Measurements from ENCODE around the gene PTX4.

Gene PTX4

DNA sequence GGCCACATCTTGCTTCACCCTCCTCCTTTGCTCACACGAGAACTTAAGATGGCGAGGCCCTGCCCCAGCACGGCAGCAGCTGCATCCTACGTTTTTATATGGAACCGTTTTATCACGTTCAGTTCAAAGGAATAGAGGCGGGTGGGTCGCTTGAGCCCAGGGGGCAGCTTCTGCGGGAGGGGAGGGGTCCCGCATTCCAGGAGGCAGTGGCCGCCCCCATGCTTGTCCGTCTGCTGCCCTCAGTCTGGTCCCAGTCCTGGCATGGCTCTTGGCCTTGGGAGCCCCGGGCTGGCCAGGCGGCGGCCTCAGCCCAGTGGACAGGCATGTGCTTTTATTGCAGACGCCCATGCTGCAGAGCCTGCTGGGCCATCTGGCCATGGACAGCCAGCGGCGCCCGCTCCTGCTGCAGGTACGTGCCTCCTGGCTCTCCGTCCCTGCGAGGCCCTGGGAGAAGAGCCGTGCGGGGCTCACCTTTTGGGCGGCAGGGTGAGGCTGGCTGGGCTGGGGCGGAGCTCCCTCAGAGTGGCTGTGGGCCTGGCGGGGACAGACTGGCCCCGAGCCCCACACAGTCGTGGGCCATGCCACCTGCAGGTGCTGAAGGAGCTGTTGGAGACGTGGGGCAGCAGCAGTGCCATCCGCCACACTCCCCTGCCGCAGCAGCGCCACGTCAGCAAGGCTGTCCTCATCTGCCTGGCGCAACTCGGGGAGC is 11.2 kb upstream of the PTX4 start:
- DNase-seq = no peak

DNA sequence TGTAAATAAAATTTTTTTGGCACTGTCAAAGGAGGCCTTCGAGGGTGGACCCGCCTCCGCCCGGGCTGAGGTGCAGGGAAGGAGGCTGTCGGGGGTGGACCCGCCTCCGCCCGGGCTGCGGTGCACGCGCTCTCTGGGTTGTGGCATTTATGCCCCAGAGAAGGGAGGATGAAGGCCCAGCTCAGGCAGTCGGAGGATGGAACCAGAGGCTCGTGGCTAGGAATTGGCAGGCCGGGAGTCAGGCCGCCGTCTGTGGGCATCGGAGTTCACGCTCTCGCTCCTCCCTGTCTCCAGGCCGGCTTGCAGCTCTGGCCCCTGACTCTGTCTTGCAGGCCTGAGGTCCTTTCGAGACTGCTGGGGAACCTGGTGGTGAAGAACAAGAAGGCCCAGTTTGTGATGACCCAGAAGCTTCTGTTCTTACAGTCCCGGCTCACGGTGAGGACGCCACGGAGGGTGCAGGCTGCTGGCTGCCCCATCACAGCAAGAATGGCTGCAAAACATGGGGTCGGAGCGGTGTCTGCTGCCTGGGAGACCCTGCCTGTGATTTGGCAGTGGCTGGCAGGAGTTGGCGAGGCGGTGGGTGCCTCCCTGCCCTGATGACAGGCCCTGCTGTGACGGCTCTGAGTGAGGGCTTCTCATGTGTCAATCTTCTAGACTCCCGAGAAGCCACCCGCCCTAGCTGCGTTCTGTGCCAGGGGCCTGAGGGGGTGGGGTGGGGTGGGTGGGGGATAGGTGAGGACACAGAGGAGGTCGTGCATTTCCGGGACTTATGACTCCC is 10.3 kb upstream of the PTX4 start:
- DNase-seq = no peak

DNA sequence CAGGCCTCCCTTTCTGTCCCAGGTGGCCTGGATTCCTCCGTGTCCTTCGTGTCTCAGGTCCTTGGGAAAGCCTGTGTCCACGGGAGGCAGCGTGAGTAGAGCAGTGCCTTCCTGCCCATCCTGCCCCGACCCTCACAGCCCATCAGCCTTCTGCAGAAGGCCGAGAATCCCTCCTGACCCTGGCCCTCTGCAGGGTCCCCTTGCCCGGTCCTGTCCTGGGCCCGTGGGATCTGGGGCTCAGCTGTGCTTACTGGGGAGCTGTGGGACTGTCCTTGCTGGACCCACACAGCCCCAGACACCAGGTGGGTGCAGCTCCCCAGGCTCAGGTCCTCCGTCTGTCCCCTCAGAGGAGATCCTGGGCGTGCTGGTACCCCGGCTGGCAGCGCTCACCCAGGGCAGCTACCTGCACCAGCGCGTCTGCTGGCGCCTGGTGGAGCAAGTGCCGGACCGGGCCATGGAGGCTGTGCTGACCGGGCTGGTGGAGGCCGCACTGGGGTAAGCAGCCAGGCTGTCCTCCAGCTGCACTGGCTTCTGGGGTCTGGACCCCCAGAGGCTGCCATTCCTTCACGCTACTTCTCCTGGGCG is 8.4 kb upstream of the PTX4 start:
- no peak for DNase-seq

DNA sequence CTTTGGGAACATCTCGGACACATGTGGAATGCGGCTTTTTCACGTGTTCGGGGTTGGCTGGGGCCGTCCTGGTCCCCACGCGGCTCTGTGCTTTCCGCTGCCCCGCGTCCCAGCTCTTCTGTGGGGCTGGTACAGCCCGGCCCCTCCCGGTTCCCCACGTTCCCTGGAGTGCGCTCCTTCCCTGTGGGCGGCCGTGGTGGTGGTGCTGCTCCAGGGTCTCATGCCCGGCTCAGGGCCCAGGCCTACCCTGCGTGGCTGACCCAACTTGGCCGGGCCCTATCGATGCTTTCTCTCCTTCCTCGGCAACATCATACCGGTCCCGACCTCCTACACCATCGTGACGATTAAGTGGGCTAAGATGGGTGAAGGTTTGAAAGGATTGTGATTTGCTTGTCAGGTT is 7.7 kb upstream of the PTX4 start:
- no peak for DNase-seq

DNA sequence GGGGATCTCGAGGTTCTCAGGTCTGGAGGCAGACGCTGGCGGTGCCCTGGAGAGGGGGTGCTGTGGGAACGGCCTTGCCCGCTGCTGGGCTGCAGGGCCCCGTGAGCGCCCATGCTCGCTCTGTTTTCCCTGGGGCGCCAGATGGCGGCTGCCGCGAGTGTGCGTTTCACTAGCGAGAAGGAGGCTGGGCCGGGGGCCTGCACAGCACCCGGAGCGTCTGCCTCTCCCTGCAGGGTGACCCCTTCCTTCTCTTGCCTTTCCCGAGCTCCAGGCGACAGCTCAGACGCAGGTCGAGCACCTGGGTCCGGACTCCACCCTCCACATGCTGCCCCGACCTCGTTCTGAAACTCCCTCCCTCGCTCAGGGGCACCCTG is 7.1 kb upstream of the PTX4 start:
- DNase-seq = no peak

DNA sequence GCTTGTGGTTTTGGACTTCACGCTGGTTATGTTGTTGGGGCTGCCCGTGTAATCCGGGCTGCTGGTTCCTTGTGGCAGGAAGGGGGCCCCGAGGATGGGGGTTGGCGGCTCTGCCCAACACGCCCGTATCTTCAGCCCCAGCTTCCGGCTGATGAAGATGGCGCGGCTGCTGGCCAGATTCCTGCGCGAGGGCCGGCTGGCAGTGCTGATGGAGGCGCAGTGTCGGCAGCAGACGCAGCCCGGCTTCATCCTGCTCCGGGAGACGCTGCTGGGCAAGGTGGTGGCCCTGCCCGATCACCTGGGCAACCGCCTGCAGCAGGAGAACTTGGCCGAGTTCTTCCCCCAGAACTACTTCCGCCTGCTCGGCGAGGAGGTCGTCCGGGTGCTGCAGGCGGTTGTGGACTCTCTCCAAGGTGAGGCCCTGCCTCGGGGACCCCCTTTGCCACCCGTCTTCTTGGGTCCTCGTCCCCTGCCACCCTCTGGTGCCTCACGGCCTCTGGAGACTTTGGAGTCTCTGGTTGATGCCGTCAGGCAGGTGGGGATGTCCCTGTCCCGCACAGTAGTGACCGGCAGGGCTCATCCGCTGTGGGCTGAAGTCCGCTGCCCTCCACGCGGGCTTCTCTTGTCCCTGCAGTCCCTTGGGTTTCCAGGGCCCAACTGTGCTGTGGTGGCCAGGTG is 6.6 kb upstream of the PTX4 start:
- no peak for DNase-seq

DNA sequence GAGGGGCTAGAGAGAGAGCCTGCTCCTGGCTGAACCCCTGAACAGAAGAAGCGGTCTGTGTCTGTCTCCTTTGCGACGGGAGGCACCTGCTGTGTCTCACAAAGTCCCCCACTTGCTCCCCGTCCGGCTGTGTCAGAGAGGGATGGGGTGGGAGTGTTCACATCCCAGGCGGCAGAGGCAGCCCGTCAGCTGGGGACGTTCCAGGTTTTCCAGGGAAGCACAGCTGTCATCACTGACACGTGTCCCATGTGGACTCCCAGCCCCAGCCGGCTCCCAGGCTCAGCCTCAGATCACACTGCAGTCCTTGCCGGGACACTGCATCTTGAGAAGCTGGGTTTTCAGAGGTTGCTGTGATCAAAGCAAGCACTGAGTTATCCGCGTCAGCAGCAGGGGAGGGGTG is 6.0 kb upstream of the PTX4 start:
- no peak for DNase-seq

DNA sequence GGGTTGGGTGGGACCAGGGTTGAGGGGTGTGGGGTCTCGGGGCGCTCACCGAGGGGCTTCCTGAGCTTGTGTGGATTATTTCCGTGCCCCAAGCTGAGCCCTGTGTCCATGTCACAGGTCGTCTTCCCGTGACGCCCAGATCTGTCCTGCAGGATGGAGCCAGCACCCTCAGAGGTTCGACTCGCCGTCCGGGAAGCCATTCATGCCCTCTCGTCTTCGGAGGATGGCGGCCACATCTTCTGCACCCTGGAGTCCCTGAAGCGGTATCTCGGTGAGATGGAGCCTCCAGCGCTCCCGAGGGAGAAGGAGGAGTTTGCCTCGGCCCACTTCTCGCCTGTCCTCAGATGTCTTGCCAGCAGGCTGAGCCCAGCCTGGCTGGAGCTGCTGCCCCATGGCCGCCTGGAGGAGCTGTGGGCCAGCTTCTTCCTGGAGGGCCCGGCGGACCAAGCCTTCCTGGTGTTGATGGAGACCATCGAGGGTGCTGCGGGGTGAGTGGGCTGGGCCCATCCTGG is 5.4 kb upstream of the PTX4 start:
- DNase-seq = no peak

DNA sequence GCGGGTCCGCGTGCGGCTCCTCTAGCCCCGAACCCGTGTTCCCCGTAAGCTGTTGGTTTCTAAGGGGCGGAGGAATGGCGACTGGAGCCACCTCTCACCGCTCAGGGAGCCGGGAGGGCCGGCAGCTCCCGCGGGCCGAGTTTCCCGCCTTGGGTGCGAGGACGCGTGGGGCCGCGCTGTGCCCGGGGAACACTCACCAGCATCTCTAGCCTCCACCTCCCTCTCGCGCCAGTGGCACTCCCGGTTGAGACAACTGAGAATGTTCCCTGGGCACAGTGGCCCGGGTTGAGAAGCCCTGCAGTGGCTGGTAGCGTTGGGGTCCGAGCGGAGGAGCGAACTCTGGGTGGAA is 5.0 kb upstream of the PTX4 start:
- no peak for DNase-seq

DNA sequence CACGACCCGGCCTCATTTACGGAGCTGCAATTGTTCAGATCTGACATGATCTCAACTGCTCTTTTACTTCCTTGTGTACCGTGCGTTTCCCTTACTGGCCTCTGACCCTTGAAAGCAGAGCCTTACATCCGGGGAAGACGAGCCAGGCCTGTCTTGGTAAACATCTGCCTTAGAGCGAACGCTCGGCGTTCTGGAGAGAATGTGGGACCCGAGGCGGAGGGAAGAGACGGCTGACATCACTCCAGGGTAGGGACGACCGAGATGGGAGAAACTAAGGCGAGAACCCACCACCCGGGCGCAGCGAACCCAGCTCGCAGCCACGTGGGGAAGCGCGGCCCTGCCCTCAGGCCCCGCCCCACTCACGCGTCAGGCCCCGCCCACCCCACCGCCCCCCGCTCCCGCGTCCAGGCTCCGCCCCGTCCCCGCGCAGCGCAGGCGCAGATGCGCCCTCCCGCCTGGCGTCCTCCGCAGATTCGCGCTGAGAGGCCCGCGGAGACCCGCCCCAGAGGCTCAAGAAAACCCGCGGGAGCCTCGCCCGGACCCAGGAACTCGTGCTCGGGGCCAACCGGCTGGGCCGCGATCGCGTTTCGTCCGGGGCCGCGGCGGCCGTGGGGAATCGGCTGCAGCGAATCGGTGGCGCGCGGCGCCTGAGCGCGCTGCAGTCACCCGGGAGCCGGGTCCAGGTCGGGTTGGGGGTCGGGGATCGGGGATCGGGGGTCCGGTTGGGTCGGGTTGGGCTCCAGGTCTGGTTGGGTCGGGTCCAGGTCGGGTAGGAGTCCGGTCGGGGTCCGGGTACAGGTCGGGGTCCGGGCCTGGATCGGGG is 4.4 kb upstream of the PTX4 start, which contains the start of gene TELO2:
TELO2 (plus strand) TSS at position 438 of the 823 bp plus-strand sequence. CDS start 922 bp downstream, outside the sequence.
- peak; percentile 82 for DNase-seq

DNA sequence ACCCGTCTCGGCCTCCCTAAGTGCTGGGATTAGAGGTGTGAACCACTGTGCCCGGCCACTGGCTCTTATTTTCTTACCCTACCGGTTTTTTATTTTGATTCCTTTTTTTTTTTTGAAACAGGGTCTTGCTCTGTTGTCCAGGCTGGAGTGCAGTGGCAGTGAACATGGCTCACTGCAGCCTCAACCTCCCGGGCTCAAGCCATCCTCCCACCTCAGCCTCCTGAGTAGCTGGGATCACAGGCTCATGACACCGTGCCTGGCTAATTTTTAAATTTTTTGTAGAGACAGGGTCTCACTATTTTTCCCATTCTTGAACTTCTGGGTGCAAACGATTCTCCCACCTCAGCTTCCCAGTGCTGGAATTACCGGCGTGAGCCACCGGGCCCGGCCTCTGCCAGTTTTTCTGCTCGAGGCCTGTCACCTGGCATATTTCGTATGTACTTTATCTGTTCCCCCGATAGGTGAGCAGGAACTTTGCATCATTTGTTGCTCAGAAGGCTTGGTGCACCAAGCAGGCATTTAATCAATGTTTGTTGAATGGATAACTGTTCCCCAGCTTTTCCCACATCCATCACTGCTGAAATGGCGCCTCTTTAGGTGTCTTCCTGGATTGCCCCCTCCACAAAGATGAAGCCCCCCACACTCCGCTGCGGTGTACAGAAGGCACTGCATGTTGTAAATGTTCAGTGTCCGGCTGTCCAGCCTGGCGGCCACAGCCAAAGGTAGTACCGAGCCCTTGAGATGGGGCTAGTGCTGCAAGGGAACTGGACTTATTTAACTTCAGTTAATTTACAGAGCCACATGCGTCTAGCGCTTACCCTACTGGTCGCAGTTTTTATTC is 3.6 kb upstream of the PTX4 start:
- no peak for DNase-seq

DNA sequence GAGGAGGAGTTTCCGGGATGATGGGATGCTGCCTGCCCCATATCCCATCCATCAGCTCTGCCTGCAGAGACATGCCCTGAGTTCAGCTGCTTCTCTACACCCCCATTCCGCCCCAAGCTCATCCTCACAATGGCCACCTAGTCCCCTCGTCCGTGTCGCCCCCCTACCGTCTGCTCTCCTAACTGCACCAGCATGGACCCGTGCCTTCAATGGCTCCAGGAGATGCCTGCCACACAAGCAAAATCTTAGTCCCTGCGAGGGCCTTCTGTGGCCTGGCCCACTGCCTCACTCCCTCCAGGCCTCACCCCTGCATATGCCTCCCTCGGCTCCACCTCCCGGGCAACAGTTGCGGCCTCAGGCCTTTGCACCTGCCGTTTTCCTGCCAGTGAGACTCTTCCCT is 2.6 kb upstream of the PTX4 start:
- DNase-seq = no peak

DNA sequence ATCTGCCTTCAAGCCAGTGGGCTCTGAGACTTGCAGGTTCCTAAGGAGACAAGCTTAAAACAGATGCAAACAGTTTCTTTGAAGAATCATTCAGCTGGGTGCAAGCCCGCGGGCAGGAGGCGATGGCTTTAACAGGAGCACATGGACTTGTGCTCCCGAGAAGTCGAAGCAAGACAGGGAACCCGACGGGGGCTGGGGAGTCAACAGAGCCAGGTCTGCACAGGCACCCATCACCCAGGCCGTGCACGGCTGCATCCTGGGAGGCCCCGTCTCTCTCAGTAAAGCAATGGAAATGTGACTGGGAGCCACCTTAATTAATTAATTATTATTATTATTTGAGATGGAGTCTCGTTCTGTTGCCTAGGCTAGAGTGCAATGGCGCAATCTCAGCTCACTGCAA is 333 bp upstream of the PTX4 start:
- DNase-seq = no peak

DNA sequence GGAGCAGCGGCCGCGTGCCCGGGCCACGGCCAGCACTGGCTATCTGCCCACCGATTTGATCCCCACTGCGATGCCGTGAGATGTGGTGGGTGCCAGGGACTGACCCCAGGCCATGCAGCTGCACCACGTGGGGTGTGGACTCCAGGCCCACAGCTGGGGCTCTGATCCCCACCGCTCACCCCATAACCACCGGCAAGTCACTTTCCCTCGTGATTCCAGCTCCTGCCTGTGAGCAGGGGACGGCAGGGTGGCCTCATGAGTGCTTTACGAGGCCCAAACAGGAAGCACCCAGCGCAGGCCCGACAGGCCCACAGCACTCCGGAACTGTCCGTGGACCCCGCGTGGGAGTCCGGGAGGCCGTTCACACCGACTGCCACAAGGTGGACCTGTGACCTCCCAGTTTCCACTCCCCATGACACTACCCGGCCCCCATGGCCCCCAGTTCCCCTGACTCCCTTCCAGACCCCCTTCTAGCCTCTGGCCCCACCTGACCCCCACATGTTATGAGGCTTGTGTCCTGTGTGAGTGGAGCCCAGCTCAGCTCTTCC is 616 bp downstream of the PTX4 start:
- no peak for DNase-seq

DNA sequence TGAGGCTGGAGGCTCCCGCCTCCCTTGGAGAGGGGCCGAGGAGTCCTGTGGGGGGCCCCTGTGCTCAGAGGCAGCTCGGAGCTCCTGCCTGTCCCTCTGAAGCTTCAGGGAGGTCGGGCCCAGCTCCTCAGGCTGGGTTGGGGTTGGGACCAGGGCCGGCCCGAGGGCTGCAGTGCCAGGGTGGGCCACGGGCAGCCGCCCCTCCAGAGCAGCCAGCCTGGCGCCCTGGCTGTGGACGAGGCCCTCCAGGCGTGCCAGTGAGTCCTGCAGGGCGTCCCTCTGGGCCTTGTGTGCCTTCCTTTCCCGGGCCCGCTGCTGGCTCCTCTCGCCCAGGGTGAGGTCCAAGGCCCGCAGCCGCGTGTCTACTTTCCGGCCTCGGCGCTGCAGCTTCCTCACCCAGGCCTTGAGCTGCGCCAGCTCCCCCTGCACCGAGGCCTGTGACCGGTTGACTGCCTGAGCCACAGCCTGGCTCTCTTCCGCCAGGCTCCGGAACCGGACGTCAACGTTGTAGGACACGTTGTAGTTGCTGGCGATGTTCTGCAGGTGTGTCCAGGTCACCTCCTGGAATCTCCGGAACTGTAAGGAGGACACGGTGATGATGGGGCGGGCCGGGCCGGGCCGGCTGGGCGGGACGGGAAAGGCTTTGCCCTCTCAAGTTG is 1.2 kb downstream of the PTX4 start:
- no peak for DNase-seq

DNA sequence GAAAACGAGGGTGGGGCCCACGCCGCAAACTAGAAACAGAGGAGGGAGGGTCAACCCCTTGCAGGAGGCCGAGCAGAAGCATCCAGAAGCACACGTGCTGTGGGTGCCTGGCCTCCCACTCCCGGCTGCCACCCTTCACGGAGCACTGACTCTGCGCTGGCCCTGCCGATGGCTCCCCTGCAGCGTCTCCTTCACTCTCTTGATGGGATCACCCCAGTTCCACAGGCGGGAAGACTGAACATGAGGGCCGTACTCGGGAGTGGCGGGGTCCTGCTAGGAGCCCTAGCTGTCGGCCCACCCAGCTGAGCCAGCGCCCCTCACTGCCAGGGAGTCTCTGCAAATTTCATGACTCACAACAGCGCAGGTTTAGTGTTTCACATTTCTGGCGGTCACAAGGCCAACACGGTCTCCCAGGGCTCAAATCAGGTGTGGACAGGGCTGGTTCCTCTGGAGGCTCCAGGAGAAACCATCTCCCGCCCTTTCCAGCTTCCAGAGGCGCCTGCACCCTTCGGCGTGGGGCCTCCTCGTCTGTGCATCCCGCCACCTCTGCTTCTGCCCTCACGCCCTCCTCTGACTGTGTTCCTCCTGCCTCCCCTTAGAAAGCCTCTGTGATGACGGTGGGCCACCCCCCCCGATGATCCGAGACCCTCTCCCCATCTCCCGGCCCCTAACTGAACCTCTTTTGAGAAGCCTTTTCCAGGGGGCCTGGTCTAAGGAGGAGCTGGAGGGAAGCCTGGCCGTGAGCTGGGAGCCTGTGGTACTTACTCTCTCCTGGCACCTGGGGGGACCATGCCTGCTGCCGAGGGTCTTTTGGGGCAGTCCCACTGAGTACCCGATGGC is 2.0 kb downstream of the PTX4 start:
- DNase-seq = no peak

DNA sequence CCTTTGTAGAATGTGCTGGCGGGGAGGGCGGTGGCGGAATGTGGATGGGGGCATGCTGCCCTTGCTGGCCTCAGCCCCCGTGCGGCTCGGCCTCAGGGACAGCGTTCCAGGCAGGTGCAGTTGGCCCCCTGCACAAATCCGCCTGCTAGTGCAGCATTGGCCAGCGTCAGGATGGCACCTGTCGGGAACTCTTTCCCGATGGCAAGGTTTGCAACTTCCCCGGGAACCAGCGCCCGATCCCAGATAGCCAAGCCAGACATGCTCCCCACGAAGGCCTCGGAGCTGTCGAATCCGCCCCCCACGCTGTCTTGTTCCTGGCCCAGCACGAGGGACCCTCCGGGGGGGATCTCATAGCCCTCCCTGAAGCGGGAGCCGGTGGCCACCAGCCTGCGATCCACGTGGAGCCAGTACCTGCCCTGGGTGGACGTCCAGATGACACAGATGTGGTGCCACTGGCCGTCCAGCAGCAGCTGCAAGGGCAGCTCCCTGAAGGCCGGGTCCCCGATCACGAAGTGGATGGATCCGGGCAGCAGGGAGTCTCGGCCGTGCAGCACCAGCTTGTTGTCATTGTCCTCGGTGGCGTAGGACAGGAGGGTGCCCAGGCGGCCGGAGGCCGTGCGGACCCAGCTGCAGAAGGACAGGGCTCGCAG is 2.8 kb downstream of the PTX4 start:
- DNase-seq = no peak

DNA sequence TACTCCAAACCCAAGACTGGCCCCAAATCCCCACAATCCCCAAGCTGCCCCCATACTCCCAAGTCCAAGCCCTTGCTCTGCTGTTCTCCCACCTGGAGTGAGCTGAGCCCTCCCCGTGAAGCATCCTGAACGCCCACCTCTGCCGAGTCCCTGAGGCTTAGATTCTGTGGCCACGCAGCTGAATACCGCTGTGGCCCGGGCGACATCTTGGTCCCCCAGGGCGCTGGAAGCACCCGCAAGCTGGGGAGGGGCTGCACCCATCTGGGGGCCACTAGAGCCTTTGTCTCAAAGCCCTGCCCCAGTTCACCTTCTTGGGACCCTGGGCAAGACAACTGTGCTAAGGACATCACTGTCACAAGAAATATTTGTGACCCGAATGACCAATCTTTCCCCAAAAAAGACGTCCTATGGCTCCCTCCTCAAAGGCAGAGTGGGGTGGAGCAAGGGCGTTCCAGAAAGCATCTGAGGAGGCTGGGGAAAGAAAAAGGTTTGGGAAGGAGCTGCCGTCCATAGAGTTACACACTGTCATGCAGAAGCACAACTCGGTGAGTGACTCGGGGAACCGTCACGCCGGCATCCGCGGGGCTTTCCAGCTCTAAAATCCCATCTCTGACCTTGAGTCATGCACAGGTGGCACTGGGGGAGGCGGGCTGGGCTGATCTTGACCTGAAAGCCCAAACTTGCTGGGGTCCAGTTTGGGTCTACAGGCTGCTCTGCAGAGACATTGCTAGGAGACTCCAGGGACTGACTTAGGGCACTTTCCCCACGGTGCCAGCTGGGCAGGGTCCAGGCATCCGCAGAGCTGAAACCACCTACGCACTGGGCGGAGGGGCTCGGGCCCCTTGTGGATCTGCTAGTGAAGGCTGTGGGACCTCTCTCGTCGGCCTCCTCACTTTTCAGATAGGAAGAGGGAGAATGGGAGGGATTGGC is 6.6 kb downstream of the PTX4 start:
- no peak for DNase-seq
